Esophagus squamous epithelium (tissue), 4 donors: Measurements from ENCODE around the gene CNNM4.
"Not testable (repeated sequence)": the region's sequence is repeated elsewhere in the genome, so short reads cannot be mapped to it uniquely, and the experiment has no call there.

Experiments
- POLR2A ChIP-seq, 4 donors: fragments of 450-650 bp; IDR thresholded peaks; one replicate each; pipeline ENCODE4 v1.6.1; 2017; ENCODE audit warnings: antibody characterized with exemption in 4 of 4, mild to moderate bottlenecking in 4 of 4, moderate library complexity in 3 of 4
- TF ChIP-seq, protein P1 (sequence below), 6 experiments: fragments of 450-650 bp in 4 of 6; fragments of 200-600 bp in 2 of 6; sonication (generic) in 2 of 6; IDR thresholded peaks; one replicate each; pipeline ENCODE4 v1.5.1; 2016 to 2019; ENCODE audit warnings: antibody characterized with exemption in 6 of 6, mild to moderate bottlenecking in 4 of 6, moderate library complexity in 4 of 6

GRCh38 chr2:96796497-96796896 is 35.8 kb downstream of the CNNM4 start:
- TF ChIP-seq, protein P1, sequence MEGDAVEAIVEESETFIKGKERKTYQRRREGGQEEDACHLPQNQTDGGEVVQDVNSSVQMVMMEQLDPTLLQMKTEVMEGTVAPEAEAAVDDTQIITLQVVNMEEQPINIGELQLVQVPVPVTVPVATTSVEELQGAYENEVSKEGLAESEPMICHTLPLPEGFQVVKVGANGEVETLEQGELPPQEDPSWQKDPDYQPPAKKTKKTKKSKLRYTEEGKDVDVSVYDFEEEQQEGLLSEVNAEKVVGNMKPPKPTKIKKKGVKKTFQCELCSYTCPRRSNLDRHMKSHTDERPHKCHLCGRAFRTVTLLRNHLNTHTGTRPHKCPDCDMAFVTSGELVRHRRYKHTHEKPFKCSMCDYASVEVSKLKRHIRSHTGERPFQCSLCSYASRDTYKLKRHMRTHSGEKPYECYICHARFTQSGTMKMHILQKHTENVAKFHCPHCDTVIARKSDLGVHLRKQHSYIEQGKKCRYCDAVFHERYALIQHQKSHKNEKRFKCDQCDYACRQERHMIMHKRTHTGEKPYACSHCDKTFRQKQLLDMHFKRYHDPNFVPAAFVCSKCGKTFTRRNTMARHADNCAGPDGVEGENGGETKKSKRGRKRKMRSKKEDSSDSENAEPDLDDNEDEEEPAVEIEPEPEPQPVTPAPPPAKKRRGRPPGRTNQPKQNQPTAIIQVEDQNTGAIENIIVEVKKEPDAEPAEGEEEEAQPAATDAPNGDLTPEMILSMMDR (IDR thresholded peaks at IDR 0.05) = not testable (repeated sequence)
- not testable (repeated sequence) for TF ChIP-seq POLR2A (IDR thresholded peaks at IDR 0.05)
